Measurements from ENCODE around the gene KLHL20. TPM values are rescaled to one million over a fixed set of nuclear protein-coding genes. Genes with fewer than 3 reads are reported as not detected.
"Not testable (repeated sequence)": the region's sequence is repeated elsewhere in the genome, so short reads cannot be mapped to it uniquely, and the experiment has no call there.

KLHL20 gene
- total RNA-seq, 4 donors from 2014 or later = 28.3 to 38.3 (median 33.3) TPM

- Histone ChIP-seq H3K4me1 (no peaks in the 10 kb centered on the region), H3K27ac (replicated peaks in 1 of 4) (no peak overlapping the region), H3K9me3 (peaks cover 0 to 3% (median 0%) of the 10 kb centered on the region in 4 donors), H3K27me3 (no peaks in the 10 kb centered on the region), H3K4me3 (no peak overlapping the region), H3K36me3 (peaks cover 43 to 93% (median 80%) of the 10 kb centered on the region in 4 donors)
- intact Hi-C loops (cut with DNase I) = no loop called here
- TF ChIP-seq EP300 (IDR thresholded peaks at IDR 0.05) (no peak), CTCF (IDR thresholded peaks at IDR 0.05) (no peak), POLR2A (IDR thresholded peaks at IDR 0.05; ENCODE audit: low read depth) (no peak), POLR2AphosphoS5 (IDR thresholded peaks at IDR 0.05) (no peak)
- WGBS = 93% methylated on average over 4 of the region's 4 CpGs
- DNase-seq (ENCODE audit: extremely low spot score) = no peak
Measured at GRCh38 chr1:173779936-173780335, 65.2 kb downstream of the KLHL20 start.

GRCh38 chr1:173784997-173785396 is 70.2 kb downstream of the KLHL20 start:
- Histone ChIP-seq H3K27me3 (no peaks in the 10 kb centered on the region), H3K27ac (replicated peaks in 1 of 4) (no peak overlapping the region), H3K4me1 (no peaks in the 10 kb centered on the region), H3K9me3 (no peaks in the 10 kb centered on the region), H3K36me3 (peaks cover 31 to 88% (median 70%) of the 10 kb centered on the region in 4 donors), H3K4me3 (no peak overlapping the region)
- 96% methylated on average over 7 of the region's 7 CpGs for WGBS
- DNase-seq (ENCODE audit: extremely low spot score) = no peak
- intact Hi-C loops (cut with DNase I) = no loop called here
- no peak for TF ChIP-seq CTCF (IDR thresholded peaks at IDR 0.05)
- TF ChIP-seq POLR2A (IDR thresholded peaks at IDR 0.05; ENCODE audit: low read depth) = no peak
- TF ChIP-seq EP300 (IDR thresholded peaks at IDR 0.05) = no peak
- no peak for TF ChIP-seq POLR2AphosphoS5 (IDR thresholded peaks at IDR 0.05)

DNA sequence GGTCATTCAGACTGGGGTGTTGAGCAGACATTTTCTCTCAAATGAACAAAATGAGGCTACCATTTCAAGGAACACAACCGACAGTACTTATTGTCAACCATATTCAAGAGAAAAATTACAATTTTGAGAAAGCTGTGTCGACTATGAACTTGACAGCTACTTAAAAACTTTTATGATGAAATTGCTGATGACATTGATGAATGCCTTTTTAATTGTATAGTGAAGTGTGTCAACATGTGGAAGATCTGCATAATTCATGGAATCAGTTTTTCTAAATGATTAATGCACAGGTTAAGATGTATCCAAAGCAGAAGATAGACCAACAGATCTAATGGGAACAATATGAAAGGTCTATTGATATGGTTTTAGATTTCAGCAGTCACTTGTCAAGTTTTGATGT is 75.1 kb downstream of the KLHL20 start:
- no peak for TF ChIP-seq POLR2A (IDR thresholded peaks at IDR 0.05; ENCODE audit: low read depth)
- TF ChIP-seq EP300 (IDR thresholded peaks at IDR 0.05) = no peak
- no peak for TF ChIP-seq CTCF (IDR thresholded peaks at IDR 0.05)
- no peak for TF ChIP-seq POLR2AphosphoS5 (IDR thresholded peaks at IDR 0.05)
- Histone ChIP-seq H3K9me3 (no peaks in the 10 kb centered on the region), H3K27me3 (no peaks in the 10 kb centered on the region), H3K4me1 (no peaks in the 10 kb centered on the region), H3K36me3 (peaks cover 0 to 40% (median 27%) of the 10 kb centered on the region in 4 donors), H3K27ac (replicated peaks in 1 of 4) (no peak overlapping the region), H3K4me3 (no peak overlapping the region)
- intact Hi-C loops (cut with DNase I) = no loop called here
- WGBS = 97% methylated on average over 2 of the region's 2 CpGs
- no peak for DNase-seq (ENCODE audit: extremely low spot score)

DNA sequence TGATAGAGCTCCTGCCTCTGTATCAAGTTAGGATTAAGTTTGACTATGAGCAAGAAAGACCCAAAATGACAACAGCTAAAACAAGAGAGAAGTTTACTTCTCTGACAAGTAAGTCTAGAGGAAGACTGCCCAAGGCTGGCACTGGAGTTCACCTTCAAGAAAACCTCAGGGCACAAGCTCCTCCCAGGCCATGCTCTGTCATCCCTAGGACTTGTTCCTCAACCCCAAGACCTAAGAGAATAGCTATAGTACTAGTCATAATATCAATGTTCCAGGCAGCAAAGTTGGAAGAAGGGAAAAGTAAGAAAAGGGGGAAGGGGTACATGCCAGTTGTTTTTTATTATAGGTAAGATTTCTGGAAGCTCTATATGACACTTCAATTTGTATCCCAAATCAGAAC is 83.3 kb downstream of the KLHL20 start:
- DNase-seq (ENCODE audit: extremely low spot score) = no peak

GRCh38 chr1:173799995-173800394 is 85.2 kb downstream of the KLHL20 start:
- H3K27me3 ChIP-seq; H3K27ac ChIP-seq (replicated peaks in 1 of 4); intact Hi-C loops (cut with DNase I); DNase-seq (ENCODE audit: extremely low spot score); H3K9me3 ChIP-seq; H3K4me1 ChIP-seq; H3K4me3 ChIP-seq: not testable (repeated sequence)
- peaks cover 0 to 19% (median 13%) of the 10 kb centered on the region in 4 donors for H3K36me3 ChIP-seq
- WGBS = 95% methylated on average over 1 of the region's 1 CpG

More for the DNA sequence above, 83.3 kb downstream of the KLHL20 start:
- no peaks in the 10 kb centered on the region for H3K9me3 ChIP-seq
- no peak overlapping the region for H3K4me3 ChIP-seq
- no peak overlapping the region for H3K27ac ChIP-seq (replicated peaks in 1 of 4)
- intact Hi-C loops (cut with DNase I) = no loop called here
- no peaks in the 10 kb centered on the region for H3K4me1 ChIP-seq
- TF ChIP-seq CTCF (IDR thresholded peaks at IDR 0.05) (no peak), POLR2A (IDR thresholded peaks at IDR 0.05; ENCODE audit: low read depth) (no peak), POLR2AphosphoS5 (IDR thresholded peaks at IDR 0.05) (no peak), EP300 (IDR thresholded peaks at IDR 0.05) (no peak)
- H3K36me3 ChIP-seq = peaks cover 0 to 16% (median 7%) of the 10 kb centered on the region in 4 donors
- no peaks in the 10 kb centered on the region for H3K27me3 ChIP-seq

All from esophagus muscularis mucosa (tissue), 4 donors.